Activated CD4-positive, alpha-beta T cell treated with anti-CD3 and anti-CD28 coated beads, Interleukin-2, Interleukin-4, amounts not matched to agents 100 ng/mL and 50 ng/mL, durations not matched to agents 16 hours and 8 hours (primary cell): ENCODE results near the gene TOR1A.

Experiments used
- DNase-seq: peaks from one replicate; pipeline ENCODE4 v3.0.0-alpha.2; 2020; ENCODE audit warnings: low spot score

Gene TOR1A

GRCh38 chr9:129823935-129824601, at the start of gene TOR1A:
Gene TOR1A (minus strand): TSS chr9:129824136. CDS start chr9:129824085, 51 bp downstream.
- DNase-seq, result peak; percentile 95

- no peak for DNase-seq
These were observed 47.1 kb upstream of the TOR1A start for GRCh38 chr9:129871046-129871445.

- no peak for DNase-seq
These were observed 45.9 kb upstream of the TOR1A start for GRCh38 chr9:129869585-129870501.

GRCh38 chr9:129868872-129869486, 45.0 kb upstream of the TOR1A start:
- peak; percentile 90 for DNase-seq

- DNase-seq, result no peak
These were observed 44.3 kb upstream of the TOR1A start for GRCh38 chr9:129868023-129868871.

- DNase-seq, result no peak
These were observed 43.4 kb upstream of the TOR1A start for GRCh38 chr9:129867136-129868022.

GRCh38 chr9:129866394-129867135, 42.6 kb upstream of the TOR1A start:
- DNase-seq, result peak; percentile 37

GRCh38 chr9:129865668-129866320, 41.9 kb upstream of the TOR1A start:
- DNase-seq, result no peak

- peak; percentile 76 for DNase-seq
These were observed 41.2 kb upstream of the TOR1A start for GRCh38 chr9:129864991-129865647.

- DNase-seq, result peak; percentile 90
These were observed 39.2 kb upstream of the TOR1A start for GRCh38 chr9:129863059-129863690.

GRCh38 chr9:129861447-129861827, 37.5 kb upstream of the TOR1A start:
- DNase-seq, result no peak

GRCh38 chr9:129860653-129861446, 36.9 kb upstream of the TOR1A start:
- peak; percentile 50 for DNase-seq

GRCh38 chr9:129858167-129858962, 34.4 kb upstream of the TOR1A start:
- no peak for DNase-seq

GRCh38 chr9:129857207-129857606, 33.3 kb upstream of the TOR1A start:
- DNase-seq, result no peak

GRCh38 chr9:129854588-129855110, 30.7 kb upstream of the TOR1A start:
- DNase-seq, result peak; percentile 15

- DNase-seq, result no peak
These were observed 29.7 kb upstream of the TOR1A start for GRCh38 chr9:129853614-129854013.

- DNase-seq, result no peak
These were observed 28.6 kb upstream of the TOR1A start for GRCh38 chr9:129852579-129852978.
